H1 (cell line): ENCODE results near the gene ARHGAP32. TPM values are rescaled to one million over a fixed set of nuclear protein-coding genes. Genes with fewer than 3 reads are reported as not detected.

Experiments
- CTCF ChIA-PET: fragments of 300-600 bp; sonication (Branson Sonifier 250); formaldehyde crosslinking; loops from one replicate; lab custom pipeline; 2021; ENCODE audit not compliant: partially characterized antibody; lab: Charles Lee
- POLR2A ChIA-PET: fragments of 300-600 bp; sonication (Branson Sonifier 250); formaldehyde crosslinking; loops from one replicate; lab custom pipeline; 2021; ENCODE audit warnings: inconsistent platforms; ENCODE audit not compliant: partially characterized antibody; lab: Charles Lee
- DNase-seq, 2 experiments: peaks; one replicate each; pipeline versions ENCODE4 v3.0.0 to v3.0.0-alpha.2; 2010 to 2022; ENCODE audit warnings: low spot score in 2 of 2, low read depth in 1 of 2, mixed read lengths in 1 of 2
- FAIRE-seq: peaks from 2 replicates; lab custom pipeline; 2011; peaks lifted over from hg19 to GRCh38; lab: Jason Lieb, UNC
- H2AFZ ChIP-seq: 2 replicates; pipeline ENCODE4 v1.8.1; 2012; ENCODE audit warnings: low read length, inconsistent platforms
- H2AK5ac ChIP-seq: 2 replicates; pipeline ENCODE4 v1.6.1; 2013; ENCODE audit warnings: low read depth, low read length
- H2BK120ac ChIP-seq: replicated peaks from 2 replicates; pipeline ENCODE3; 2013; ENCODE audit warnings: low read depth, low read length, inconsistent platforms
- H2BK12ac ChIP-seq: 2 replicates; pipeline ENCODE4 v1.6.1; 2013; ENCODE audit warnings: low read depth, low read length
- H2BK15ac ChIP-seq: 2 replicates; pipeline ENCODE4 v1.6.1; 2013; ENCODE audit warnings: low read length
- H2BK20ac ChIP-seq: 2 replicates; pipeline ENCODE4 v1.6.1; 2013; ENCODE audit warnings: low read length
- H2BK5ac ChIP-seq: 2 replicates; pipeline ENCODE4 v1.6.1; 2013; ENCODE audit warnings: low read depth, low read length
- H3K14ac ChIP-seq: 2 replicates; pipeline ENCODE4 v1.6.1; 2013; ENCODE audit warnings: inconsistent platforms; ENCODE audit not compliant: insufficient read length
- H3K18ac ChIP-seq: 2 replicates; pipeline ENCODE4 v1.6.1; 2013; ENCODE audit warnings: low read length; ENCODE audit errors: extremely low read depth
- H3K23ac ChIP-seq: 2 replicates; pipeline ENCODE4 v1.6.1; 2013; ENCODE audit warnings: inconsistent platforms; ENCODE audit not compliant: insufficient read length
- H3K23me2 ChIP-seq: 2 replicates; pipeline ENCODE4 v1.6.1; 2013; ENCODE audit warnings: low read depth, low read length
- H3K27ac ChIP-seq: 2 replicates; pipeline ENCODE4 v1.6.1; 2011; ENCODE audit warnings: low read depth, low read length, inconsistent platforms
- H3K27me3 ChIP-seq, 4 experiments: replicated peaks in 1 of 4; 1 replicate in 1 of 4; 2 replicates in 3 of 4; pipeline versions ENCODE4 v1.6.1 to v1.8.1; 2011 to 2013; ENCODE audit warnings: low read length in 3 of 4, mild to moderate bottlenecking in 3 of 4, inconsistent platforms in 2 of 4, mixed read lengths in 2 of 4, moderate library complexity in 1 of 4; ENCODE audit not compliant: control insufficient read depth in 3 of 4, insufficient read depth in 3 of 4; ENCODE audit errors: extremely low read depth in 1 of 4
- H3K36me3 ChIP-seq, 4 experiments: 2 replicates each; pipeline versions ENCODE4 v1.6.1 to v1.8.1; 2011 to 2013; ENCODE audit warnings: mild to moderate bottlenecking in 4 of 4, low read length in 3 of 4, moderate library complexity in 2 of 4, control low read depth in 1 of 4, inconsistent platforms in 1 of 4; ENCODE audit not compliant: insufficient read depth in 4 of 4, control insufficient read depth in 2 of 4
- H3K4ac ChIP-seq: replicated peaks from 2 replicates; pipeline ENCODE3; 2013; ENCODE audit warnings: low read length, low read depth, mixed read lengths, inconsistent platforms; ENCODE audit not compliant: insufficient read length
- H3K4me1 ChIP-seq, 4 experiments: replicated peaks in 1 of 4; 1 replicate in 1 of 4; 2 replicates in 3 of 4; pipeline versions ENCODE4 v1.6.1 to v1.8.1; 2011 to 2013; ENCODE audit warnings: low read length in 3 of 4, inconsistent platforms in 2 of 4, mixed read lengths in 1 of 4; ENCODE audit not compliant: insufficient read depth in 4 of 4, control insufficient read depth in 3 of 4
- H3K4me2 ChIP-seq, 2 experiments: 2 replicates each; pipeline versions ENCODE4 v1.6.1 to v1.8.1; 2011 to 2013; ENCODE audit warnings: low read depth in 2 of 2, low read length in 2 of 2, control low read depth in 1 of 2, inconsistent platforms in 1 of 2, mild to moderate bottlenecking in 1 of 2; ENCODE audit not compliant: insufficient read depth in 1 of 2
- H3K4me3 ChIP-seq, 4 experiments: fragments of 200-600, 300-600 bp in 1 of 4; sonication (generic), shearing (Covaris generic), sonication (Bioruptor Twin) in 1 of 4; 2 replicates each; pipeline versions ENCODE4 v1.5.1 to v1.8.1; 2011 to 2016; ENCODE audit warnings: low read length in 4 of 4, low read depth in 3 of 4, control low read depth in 2 of 4, inconsistent platforms in 2 of 4, mild to moderate bottlenecking in 2 of 4, mixed read lengths in 1 of 4, moderate library complexity in 1 of 4; ENCODE audit not compliant: insufficient read depth in 2 of 4; ENCODE audit errors: extremely low read depth in 1 of 4
- H3K56ac ChIP-seq: replicated peaks from 2 replicates; pipeline ENCODE3; 2013; ENCODE audit warnings: low read depth, mild to moderate bottlenecking, mixed read lengths, low read length, inconsistent platforms; ENCODE audit not compliant: insufficient read length
- H3K79me1 ChIP-seq: 2 replicates; pipeline ENCODE4 v1.6.1; 2013; ENCODE audit warnings: low read depth, low read length, control low read depth
- H3K79me2 ChIP-seq, 2 experiments: 2 replicates each; pipeline versions ENCODE4 v1.6.1 to v1.8.1; 2012 to 2013; ENCODE audit warnings: low read length in 2 of 2, mild to moderate bottlenecking in 2 of 2, inconsistent platforms in 1 of 2; ENCODE audit not compliant: insufficient read depth in 2 of 2, control insufficient read depth in 1 of 2
- H3K9ac ChIP-seq, 4 experiments: replicated peaks in 1 of 4; 1 replicate in 1 of 4; 2 replicates in 3 of 4; pipeline versions ENCODE4 v1.6.1 to v1.8.1; 2011 to 2013; ENCODE audit warnings: low read depth in 3 of 4, low read length in 3 of 4, control low read depth in 2 of 4, mild to moderate bottlenecking in 2 of 4, moderate library complexity in 2 of 4, inconsistent platforms in 1 of 4; ENCODE audit errors: extremely low read depth in 1 of 4
- H3K9me3 ChIP-seq, 2 experiments: 2 replicates each; pipeline versions ENCODE4 v1.6.1 to v1.8.1; 2012 to 2013; ENCODE audit warnings: mild to moderate bottlenecking in 2 of 2, moderate library complexity in 2 of 2, control low read depth in 1 of 2, inconsistent platforms in 1 of 2, low read depth in 1 of 2, low read length in 1 of 2, mixed read lengths in 1 of 2; ENCODE audit not compliant: insufficient read depth in 2 of 2
- H4K20me1 ChIP-seq, 2 experiments: replicated peaks in 1 of 2; 2 replicates each; pipeline versions ENCODE3 to v1.8.1; 2011 to 2013; ENCODE audit warnings: inconsistent platforms in 2 of 2, low read length in 2 of 2, mild to moderate bottlenecking in 1 of 2; ENCODE audit not compliant: insufficient read depth in 2 of 2, control insufficient read depth in 1 of 2
- H4K5ac ChIP-seq: 2 replicates; pipeline ENCODE4 v1.6.1; 2013; ENCODE audit warnings: low read length, low read depth, mixed read lengths, inconsistent platforms; ENCODE audit not compliant: insufficient read length
- H4K8ac ChIP-seq: 2 replicates; pipeline ENCODE4 v1.8.0; 2013; ENCODE audit warnings: mild to moderate bottlenecking, moderate library complexity, low read length, inconsistent platforms; ENCODE audit not compliant: insufficient read depth; ENCODE audit errors: extremely low read depth
- H4K91ac ChIP-seq: replicated peaks from 2 replicates; pipeline ENCODE3; 2013; ENCODE audit warnings: low read length, mixed read lengths, inconsistent platforms; ENCODE audit not compliant: insufficient read length
- CHD1 ChIP-seq: IDR thresholded peaks from 2 replicates; pipeline ENCODE4 v1.6.1; 2012; ENCODE audit warnings: low read depth, low read length, improper control_type of control experiment
- WGBS, 2 experiments: shearing (Covaris generic) in 1 of 2; methylation state at CpG; one replicate each; pipeline versions ENCODE4 v1.1.6 to v1.1.7; 2013 to 2015; ENCODE audit warnings: low lambda C conversion rate in 2 of 2, mixed read lengths in 2 of 2, inconsistent platforms in 1 of 2, low coverage in 1 of 2, missing lambda C conversion rate in 1 of 2; ENCODE audit not compliant: insufficient replicate concordance in 2 of 2, insufficient coverage in 1 of 2, insufficient read length in 1 of 2; ENCODE audit errors: extremely low coverage in 1 of 2, missing lambda C conversion rate in 1 of 2; 5-methylcytosine and 5-hydroxymethylcytosine counted together
- polyA plus RNA-seq, 7 experiments: library from polyadenylated mRNA; depleted of rRNA in 3 of 7; stranded (reverse) in 5 of 7; unstranded in 2 of 7; fragments of >200 nt in 5 of 7; fragments of 200-250 nt in 2 of 7; gene quantifications; 1 replicate in 5 of 7; 2 replicates in 1 of 7; 4 replicates in 1 of 7; pipeline versions ENCODE4 v1.2.1 to v1.2.3, GENCODE V29; 2011 to 2013; ENCODE audit warnings: missing spikeins in 2 of 7, mixed read lengths in 2 of 7
- total RNA-seq: library from RNA; stranded (reverse); fragmentation: NEBNext Ultra II Directional; extraction: Animal tissue kit (Norgen Biotek cat#: 25700); gene quantifications from 2 replicates; pipeline ENCODE4 v1.2.1, GENCODE V29; 2021

The ARHGAP32 gene
- total and polyA plus RNA-seq, 2 of the 8 experiments (the other 6 are each of a cell fraction or from before 2014, with no cell fraction given), result 13.7 to 30.0 TPM

GRCh38 chr11:129048911-129049310 is 143.2 kb downstream of the ARHGAP32 start:
- Histone ChIP-seq H3K18ac (no peak overlapping the region), H2BK20ac (no peak overlapping the region), H4K5ac (no peak overlapping the region), H3K4me1 (no peaks in the 10 kb centered on the region), H4K20me1 (no peaks in the 10 kb centered on the region), H3K9me3 (no peaks in the 10 kb centered on the region), H3K9ac (no peak overlapping the region), H3K27ac (no peak overlapping the region), H2AFZ (no peak overlapping the region), H3K27me3 (no peaks in the 10 kb centered on the region), H2AK5ac (no peak overlapping the region), H2BK5ac (no peak overlapping the region), H3K14ac (no peak overlapping the region), H3K56ac (no peak overlapping the region), H3K79me1 (no peaks in the 10 kb centered on the region), H3K4me2 (no peak overlapping the region), H3K79me2 (no peaks in the 10 kb centered on the region), H2BK120ac (no peak overlapping the region), H3K23me2 (no peaks in the 10 kb centered on the region), H3K36me3 (no peaks in the 10 kb centered on the region), H3K4ac (no peak overlapping the region), H2BK15ac (no peak overlapping the region), H3K23ac (no peak overlapping the region), H4K91ac (no peak overlapping the region), H4K8ac (no peak overlapping the region), H2BK12ac (no peak overlapping the region), H3K4me3 (no peak overlapping the region)
- WGBS, 2 experiments, result 75% methylated on average over 4 of the region's 4 CpGs; no CpG with 5 or more reads in 1 of the 2 experiments
- ChIA-PET POLR2A (no interaction called here), CTCF (interaction anchor here (0.5 kb wide), 1 partner anchor 488 kb away, joined by 4 read pairs; no protein-coding TSS in a partner anchor)
- TF ChIP-seq CHD1, result no peak
- DNase-seq (no peak), FAIRE-seq (no peak)
